ENCODE results near the gene SORCS2.
A peak's percentile ranks its signal among the peaks of the same experiment; 100 is the strongest.

SORCS2 gene

GRCh38 chr4:7689773-7690693 lies 497.7 kb downstream of the SORCS2 start:
- Mint-ChIP-seq H3K27ac (no peak overlapping the region), H3K9me3 (peaks cover 3% of the 10 kb centered on the region), H3K36me3 (no peaks in the 10 kb centered on the region), H3K4me3 (no peak overlapping the region), H3K4me1 (no peaks in the 10 kb centered on the region), H3K27me3 (no peaks in the 10 kb centered on the region)
- no peak for ATAC-seq

- Mint-ChIP-seq H3K36me3 (no peaks in the 10 kb centered on the region), H3K4me1 (no peaks in the 10 kb centered on the region), H3K4me3 (no peak overlapping the region), H3K27ac (no peak overlapping the region), H3K27me3 (no peaks in the 10 kb centered on the region), H3K9me3 (peaks cover 4% of the 10 kb centered on the region)
- no peak for ATAC-seq
Observed at GRCh38 chr4:7691061-7691460, 498.7 kb downstream of the SORCS2 start.

GRCh38 chr4:7691982-7692381 lies 499.6 kb downstream of the SORCS2 start:
- H3K27me3 Mint-ChIP-seq, result no peaks in the 10 kb centered on the region
- no peak overlapping the region for H3K27ac Mint-ChIP-seq
- peaks cover 4% of the 10 kb centered on the region for H3K9me3 Mint-ChIP-seq
- H3K4me3 Mint-ChIP-seq, result no peak overlapping the region
- no peak for ATAC-seq
- no peaks in the 10 kb centered on the region for H3K4me1 Mint-ChIP-seq
- H3K36me3 Mint-ChIP-seq, result no peaks in the 10 kb centered on the region

- no peak for ATAC-seq
- Mint-ChIP-seq H3K4me1 (no peaks in the 10 kb centered on the region), H3K9me3 (peaks cover 4% of the 10 kb centered on the region), H3K36me3 (no peaks in the 10 kb centered on the region), H3K27me3 (peaks cover 6% of the 10 kb centered on the region), H3K4me3 (no peak overlapping the region), H3K27ac (no peak overlapping the region)
Observed at GRCh38 chr4:7692451-7693236, 500.3 kb downstream of the SORCS2 start.

GRCh38 chr4:7693237-7693608 lies 500.9 kb downstream of the SORCS2 start:
- H3K27me3 Mint-ChIP-seq, result peaks cover 10% of the 10 kb centered on the region
- peaks cover 4% of the 10 kb centered on the region for H3K9me3 Mint-ChIP-seq
- H3K4me1 Mint-ChIP-seq, result no peaks in the 10 kb centered on the region
- no peaks in the 10 kb centered on the region for H3K36me3 Mint-ChIP-seq
- no peak overlapping the region for H3K4me3 Mint-ChIP-seq
- no peak overlapping the region for H3K27ac Mint-ChIP-seq
- peak; percentile 5 for ATAC-seq

- Mint-ChIP-seq H3K27ac (no peak overlapping the region), H3K4me1 (no peaks in the 10 kb centered on the region), H3K4me3 (no peak overlapping the region), H3K36me3 (no peaks in the 10 kb centered on the region), H3K27me3 (peaks cover 15% of the 10 kb centered on the region), H3K9me3 (peaks cover 4% of the 10 kb centered on the region)
- ATAC-seq, result no peak
Observed at GRCh38 chr4:7693711-7694110, 501.4 kb downstream of the SORCS2 start.

GRCh38 chr4:7694324-7694723 lies 502.0 kb downstream of the SORCS2 start:
- Mint-ChIP-seq H3K27me3 (peaks cover 20% of the 10 kb centered on the region), H3K4me3 (no peak overlapping the region), H3K4me1 (no peaks in the 10 kb centered on the region), H3K9me3 (peaks cover 4% of the 10 kb centered on the region), H3K36me3 (no peaks in the 10 kb centered on the region), H3K27ac (no peak overlapping the region)
- no peak for ATAC-seq

- H3K4me3 Mint-ChIP-seq, result no peak overlapping the region
- no peak overlapping the region for H3K27ac Mint-ChIP-seq
Observed at GRCh38 chr4:7697343-7697742, 505.0 kb downstream of the SORCS2 start.

GRCh38 chr4:7697821-7698220 lies 505.5 kb downstream of the SORCS2 start:
- Mint-ChIP-seq H3K4me1 (no peaks in the 10 kb centered on the region), H3K4me3 (no peak overlapping the region)
- no peak for ATAC-seq

More at GRCh38 chr4:7697343-7697742, 505.0 kb downstream of the SORCS2 start:
- Mint-ChIP-seq H3K36me3 (no peaks in the 10 kb centered on the region), H3K4me1 (no peaks in the 10 kb centered on the region), H3K9me3 (peaks cover 4% of the 10 kb centered on the region), H3K27me3 (peaks cover 29% of the 10 kb centered on the region)
- ATAC-seq, result no peak

GRCh38 chr4:7698584-7698983 lies 506.2 kb downstream of the SORCS2 start:
- Mint-ChIP-seq H3K27me3 (peaks cover 35% of the 10 kb centered on the region), H3K36me3 (no peaks in the 10 kb centered on the region), H3K4me1 (no peaks in the 10 kb centered on the region), H3K27ac (no peak overlapping the region), H3K9me3 (peaks cover 4% of the 10 kb centered on the region), H3K4me3 (no peak overlapping the region)
- ATAC-seq, result no peak

More at GRCh38 chr4:7697821-7698220, 505.5 kb downstream of the SORCS2 start:
- Mint-ChIP-seq H3K36me3 (no peaks in the 10 kb centered on the region), H3K27ac (no peak overlapping the region), H3K9me3 (peaks cover 4% of the 10 kb centered on the region), H3K27me3 (peaks cover 29% of the 10 kb centered on the region)

- ATAC-seq, result no peak
- H3K27me3 Mint-ChIP-seq, result peaks cover 37% of the 10 kb centered on the region
- no peaks in the 10 kb centered on the region for H3K36me3 Mint-ChIP-seq
- H3K9me3 Mint-ChIP-seq, result peaks cover 4% of the 10 kb centered on the region
- H3K27ac Mint-ChIP-seq, result no peak overlapping the region
- no peaks in the 10 kb centered on the region for H3K4me1 Mint-ChIP-seq
- H3K4me3 Mint-ChIP-seq, result no peak overlapping the region
Observed at GRCh38 chr4:7699031-7699430, 506.7 kb downstream of the SORCS2 start.

GRCh38 chr4:7699825-7700224 lies 507.5 kb downstream of the SORCS2 start:
- no peaks in the 10 kb centered on the region for H3K36me3 Mint-ChIP-seq
- peaks cover 3% of the 10 kb centered on the region for H3K9me3 Mint-ChIP-seq
- H3K4me1 Mint-ChIP-seq, result no peaks in the 10 kb centered on the region
- peaks cover 37% of the 10 kb centered on the region for H3K27me3 Mint-ChIP-seq
- no peak overlapping the region for H3K4me3 Mint-ChIP-seq
- no peak overlapping the region for H3K27ac Mint-ChIP-seq
- ATAC-seq, result no peak

GRCh38 chr4:7700665-7701064 lies 508.3 kb downstream of the SORCS2 start:
- H3K9me3 Mint-ChIP-seq, result no peaks in the 10 kb centered on the region
- H3K4me3 Mint-ChIP-seq, result no peak overlapping the region
- no peak overlapping the region for H3K27ac Mint-ChIP-seq
- ATAC-seq, result no peak
- H3K36me3 Mint-ChIP-seq, result no peaks in the 10 kb centered on the region
- peaks cover 37% of the 10 kb centered on the region for H3K27me3 Mint-ChIP-seq
- H3K4me1 Mint-ChIP-seq, result no peaks in the 10 kb centered on the region

GRCh38 chr4:7701866-7702649 lies 509.7 kb downstream of the SORCS2 start:
- H3K27ac Mint-ChIP-seq, result no peak overlapping the region

GRCh38 chr4:7703688-7704087 lies 511.4 kb downstream of the SORCS2 start:
- no peak overlapping the region for H3K27ac Mint-ChIP-seq
- H3K4me3 Mint-ChIP-seq, result no peak overlapping the region
- peaks cover 22% of the 10 kb centered on the region for H3K27me3 Mint-ChIP-seq
- H3K36me3 Mint-ChIP-seq, result no peaks in the 10 kb centered on the region
- no peaks in the 10 kb centered on the region for H3K9me3 Mint-ChIP-seq
- ATAC-seq, result no peak
- no peaks in the 10 kb centered on the region for H3K4me1 Mint-ChIP-seq

More at GRCh38 chr4:7701866-7702649, 509.7 kb downstream of the SORCS2 start:
- Mint-ChIP-seq H3K9me3 (no peaks in the 10 kb centered on the region), H3K36me3 (no peaks in the 10 kb centered on the region), H3K27me3 (peaks cover 36% of the 10 kb centered on the region), H3K4me3 (no peak overlapping the region), H3K4me1 (no peaks in the 10 kb centered on the region)
- ATAC-seq, result no peak
